Mucosa of rectum (tissue), 2 donors: Measurements from ENCODE around the gene TEP1.
"Not testable (repeated sequence)": the region's sequence is repeated elsewhere in the genome, so short reads cannot be mapped to it uniquely, and the experiment has no call there.

Experiments used
- H3K27ac ChIP-seq, 2 donors: one replicate each; pipeline ENCODE4 v1.7.0; 2013; ENCODE audit warnings: inconsistent platforms in 2 of 2, low read depth in 2 of 2, low read length in 2 of 2
- H3K27me3 ChIP-seq, 2 donors: one replicate each; pipeline ENCODE4 v1.7.0; 2013; ENCODE audit warnings: low read length in 2 of 2; ENCODE audit not compliant: control insufficient read depth in 2 of 2, insufficient read depth in 2 of 2
- H3K36me3 ChIP-seq, 2 donors: one replicate each; pipeline ENCODE4 v1.7.0; 2013; ENCODE audit warnings: low read length in 2 of 2; ENCODE audit not compliant: control insufficient read depth in 2 of 2, insufficient read depth in 2 of 2
- H3K4me1 ChIP-seq, 2 donors: one replicate each; pipeline ENCODE4 v1.7.0; 2013; ENCODE audit warnings: low read length in 2 of 2, mild to moderate bottlenecking in 1 of 2; ENCODE audit not compliant: control insufficient read depth in 2 of 2, insufficient read depth in 2 of 2
- H3K4me3 ChIP-seq, 2 donors: one replicate each; pipeline ENCODE4 v1.7.0; 2013; ENCODE audit warnings: low read length in 2 of 2
- H3K9ac ChIP-seq, 2 donors: one replicate each; pipeline ENCODE4 v1.7.0; 2013; ENCODE audit warnings: low read length in 2 of 2, low read depth in 1 of 2, mild to moderate bottlenecking in 1 of 2
- H3K9me3 ChIP-seq, 2 donors: one replicate each; pipeline ENCODE4 v1.7.0; 2013; ENCODE audit warnings: low read length in 2 of 2; ENCODE audit not compliant: control insufficient read depth in 2 of 2
- donor health status: healthy.
- donor health status: Normal muscosa, but diverticular disease.

Gene TEP1

GRCh38 chr14:20347747-20348146 is 65.6 kb downstream of the TEP1 start:
- Histone ChIP-seq H3K36me3 (peaks cover 6 to 24% of the 10 kb centered on the region in 2 donors), H3K27ac (no peak overlapping the region), H3K4me1 (peaks cover 6 to 7% of the 10 kb centered on the region in 2 donors), H3K9ac (no peak overlapping the region), H3K4me3 (no peak overlapping the region), H3K27me3 (no peaks in the 10 kb centered on the region), H3K9me3 (no peaks in the 10 kb centered on the region)

DNA sequence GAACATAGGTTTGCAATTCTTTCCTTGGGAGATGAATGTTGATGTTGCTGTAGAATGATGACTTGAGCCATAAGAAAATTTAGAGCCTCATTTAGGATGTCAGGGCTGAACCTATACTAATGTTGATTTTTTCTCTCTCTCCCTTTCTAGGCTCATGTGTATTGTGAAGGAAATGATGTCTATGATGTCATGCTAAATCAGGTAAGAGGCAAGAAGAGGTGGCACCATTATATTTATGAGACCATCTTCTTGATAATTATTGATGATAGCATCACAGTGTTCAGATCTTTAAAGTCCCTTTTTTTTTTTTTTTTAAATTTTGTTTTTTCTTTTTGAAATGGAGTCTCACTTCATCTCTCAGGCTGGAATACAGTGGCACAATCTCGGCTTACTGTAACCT is 66.6 kb downstream of the TEP1 start:
- Histone ChIP-seq H3K27me3 (no peaks in the 10 kb centered on the region), H3K9me3 (no peaks in the 10 kb centered on the region), H3K4me1 (peaks cover 6 to 9% of the 10 kb centered on the region in 2 donors), H3K27ac (no peak overlapping the region), H3K9ac (no peak overlapping the region), H3K4me3 (no peak overlapping the region), H3K36me3 (peaks cover 4 to 15% of the 10 kb centered on the region in 2 donors)

DNA sequence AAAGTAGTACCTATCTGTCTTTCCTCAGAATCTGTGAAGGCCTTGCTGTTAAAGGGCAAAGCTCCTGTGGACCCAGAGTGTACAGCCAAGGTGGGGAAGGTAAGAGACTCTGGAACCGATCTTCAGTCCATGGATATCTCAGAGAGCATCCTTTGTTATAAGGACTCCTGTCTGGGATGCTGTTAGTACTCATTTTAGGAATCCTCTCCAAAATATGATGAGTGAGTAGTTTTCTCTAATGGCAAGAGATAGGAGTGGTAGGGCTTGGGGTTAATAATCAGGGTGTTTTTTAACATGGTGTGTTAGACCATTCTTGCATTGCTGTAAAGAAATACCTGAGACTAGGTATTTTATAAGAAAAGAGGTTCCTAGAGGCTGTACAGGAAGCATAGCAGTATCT is 67.9 kb downstream of the TEP1 start:
- Histone ChIP-seq H3K9ac (no peak overlapping the region), H3K9me3 (no peaks in the 10 kb centered on the region), H3K36me3 (peaks cover 4 to 9% of the 10 kb centered on the region in 2 donors), H3K4me3 (no peak overlapping the region), H3K27ac (no peak overlapping the region), H3K4me1 (peaks cover 6 to 9% of the 10 kb centered on the region in 2 donors), H3K27me3 (no peaks in the 10 kb centered on the region)

DNA sequence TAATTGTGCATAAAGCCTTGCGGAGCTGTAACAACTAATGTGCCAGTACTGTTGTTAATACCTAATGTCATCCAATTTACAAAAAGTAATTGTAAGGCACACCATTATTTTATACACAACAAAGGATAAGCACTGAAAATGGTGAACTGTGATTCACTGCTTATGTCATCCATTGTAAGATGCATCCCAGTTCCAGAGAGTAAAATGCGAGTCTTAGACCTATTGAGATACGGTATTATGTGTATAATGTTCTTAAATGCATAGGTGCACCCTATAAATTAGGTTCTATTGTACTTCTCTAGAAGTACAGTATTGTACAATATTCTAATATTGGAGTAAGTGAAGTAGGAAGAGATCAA is 69.5 kb downstream of the TEP1 start:
- Histone ChIP-seq H3K27me3 (no peaks in the 10 kb centered on the region), H3K36me3 (peaks cover 0 to 7% of the 10 kb centered on the region in 2 donors), H3K27ac (peak overlapping the region; percentile 92), H3K4me3 (peak overlapping the region; percentile 85 to 96), H3K9me3 (no peaks in the 10 kb centered on the region), H3K4me1 (peaks cover 6 to 9% of the 10 kb centered on the region in 2 donors), H3K9ac (peak overlapping the region; percentile 88 to 98)

- Histone ChIP-seq H3K9ac (peak within 1 kb of the TSS; percentile 88 to 98), H3K27ac (peak within 1 kb of the TSS; percentile 92)
Measured at GRCh38 chr14:20343092-20343861, 70.0 kb downstream of the TEP1 start, which contains the start of gene PARP2. TSS of gene PARP2 (plus strand) at chr14:20343635. CDS start at chr14:20343642, 7 bp downstream.

GRCh38 chr14:20341646-20342045 is 71.7 kb downstream of the TEP1 start:
- Histone ChIP-seq H3K9me3 (no peaks in the 10 kb centered on the region), H3K9ac (peak overlapping the region in 1 of 2 donors; percentile 88), H3K27ac (no peak overlapping the region), H3K27me3 (no peaks in the 10 kb centered on the region), H3K36me3 (peaks cover 0 to 2% of the 10 kb centered on the region in 2 donors), H3K4me3 (peak overlapping the region; percentile 85 to 96), H3K4me1 (peaks cover 6 to 9% of the 10 kb centered on the region in 2 donors)

More at GRCh38 chr14:20343092-20343861, 70.0 kb downstream of the TEP1 start, which contains the start of gene PARP2:
- Histone ChIP-seq H3K4me1 (peaks cover 6 to 9% of the 10 kb centered on the region in 2 donors), H3K9me3 (no peaks in the 10 kb centered on the region), H3K27me3 (no peaks in the 10 kb centered on the region), H3K36me3 (peaks cover 0 to 7% of the 10 kb centered on the region in 2 donors), H3K4me3 (peak within 1 kb of the TSS; percentile 85 to 96)

DNA sequence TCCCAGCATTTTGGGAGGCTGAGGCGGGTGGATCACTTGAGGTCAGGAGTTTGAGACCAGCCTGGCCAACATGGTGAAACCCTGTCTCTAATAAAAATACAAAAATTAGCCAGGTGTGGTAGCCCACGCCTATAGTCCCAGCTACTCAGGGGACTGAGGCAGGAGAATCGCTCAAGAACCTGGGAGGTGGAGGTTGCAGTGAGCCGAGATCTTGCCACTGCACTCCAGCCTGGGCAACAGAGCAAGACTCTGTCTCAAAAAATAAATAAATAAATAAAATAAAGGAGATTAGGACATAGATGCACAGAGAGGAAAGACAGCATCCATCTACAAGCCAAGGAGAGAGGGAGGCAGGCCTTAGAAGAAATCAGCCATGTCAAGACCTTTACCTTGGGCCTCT is 72.3 kb downstream of the TEP1 start:
- H3K4me3 ChIP-seq, H3K36me3 ChIP-seq, H3K9ac ChIP-seq, H3K4me1 ChIP-seq, H3K27ac ChIP-seq, H3K9me3 ChIP-seq, H3K27me3 ChIP-seq: not testable (repeated sequence)

GRCh38 chr14:20334017-20334416 is 79.3 kb downstream of the TEP1 start:
- H3K4me3 ChIP-seq = no peak overlapping the region
- H3K9me3 ChIP-seq = no peaks in the 10 kb centered on the region
- peaks cover 7 to 9% of the 10 kb centered on the region in 2 donors for H3K4me1 ChIP-seq
- H3K9ac ChIP-seq = no peak overlapping the region
- no peak overlapping the region for H3K27ac ChIP-seq
- no peaks in the 10 kb centered on the region for H3K36me3 ChIP-seq
- H3K27me3 ChIP-seq = no peaks in the 10 kb centered on the region

GRCh38 chr14:20333494-20333841 is 79.8 kb downstream of the TEP1 start:
- no peaks in the 10 kb centered on the region for H3K36me3 ChIP-seq
- peaks cover 7 to 9% of the 10 kb centered on the region in 2 donors for H3K4me1 ChIP-seq
- H3K9ac ChIP-seq = peak overlapping the region; percentile 70 to 84
- H3K27me3 ChIP-seq = no peaks in the 10 kb centered on the region
- H3K9me3 ChIP-seq = no peaks in the 10 kb centered on the region
- peak overlapping the region; percentile 74 to 88 for H3K4me3 ChIP-seq
- H3K27ac ChIP-seq = peak overlapping the region; percentile 85 to 90

DNA sequence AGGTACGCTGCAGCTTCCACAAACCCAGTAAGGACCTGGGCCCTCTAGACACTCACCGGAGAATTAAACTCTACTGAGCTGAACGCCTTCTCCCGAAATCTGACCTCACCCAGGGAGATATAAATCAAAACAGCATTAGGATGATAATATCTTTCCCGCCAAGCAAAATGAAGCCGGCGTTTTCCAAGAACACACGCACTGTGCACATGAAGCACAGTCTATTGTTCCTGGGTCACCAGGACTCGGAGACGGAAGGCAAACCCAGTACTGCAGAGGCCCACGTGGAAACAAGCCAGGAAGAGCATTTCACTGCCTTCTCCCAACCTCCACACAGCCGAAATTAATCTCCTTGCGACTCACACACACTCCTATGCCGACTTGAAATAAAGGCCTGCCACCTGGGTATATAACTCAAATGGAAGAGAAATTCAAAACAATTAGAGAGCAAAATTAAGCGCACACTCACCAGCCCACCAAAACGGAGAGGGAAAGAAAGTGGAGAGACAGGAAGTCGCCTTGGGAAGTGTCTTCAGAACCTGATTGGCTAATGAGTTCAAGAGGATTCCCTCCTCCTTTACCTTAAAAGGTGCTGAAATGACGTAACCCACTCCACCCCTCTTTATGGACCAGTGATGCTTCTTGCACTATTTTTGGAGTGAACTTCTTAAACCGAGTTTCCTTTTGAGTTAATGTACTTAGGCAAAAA is 80.4 kb downstream of the TEP1 start, which contains the start of gene CCNB1IP1:
CCNB1IP1 (minus strand) TSS at position 492 of the 706 bp plus-strand sequence. CDS start 16,756 bp downstream, outside the sequence.
- no peaks in the 10 kb centered on the region for H3K27me3 ChIP-seq
- H3K27ac ChIP-seq = peak within 1 kb of the TSS; percentile 85 to 90
- no peaks in the 10 kb centered on the region for H3K9me3 ChIP-seq
- H3K4me3 ChIP-seq = peak within 1 kb of the TSS; percentile 74 to 88
- H3K4me1 ChIP-seq = peaks cover 7 to 9% of the 10 kb centered on the region in 2 donors
- peak within 1 kb of the TSS; percentile 70 to 84 for H3K9ac ChIP-seq
- no peaks in the 10 kb centered on the region for H3K36me3 ChIP-seq
